Skeletal muscle satellite cell (primary cell): ENCODE measurements around the gene GUCY1A2.

ENCODE experiments used
- H3K27me3 ChIP-seq: 2 replicates; pipeline ENCODE4 v1.7.0; 2013; ENCODE audit warnings: low read length; ENCODE audit not compliant: control insufficient read depth, insufficient read depth
- H3K36me3 ChIP-seq: 2 replicates; pipeline ENCODE4 v1.7.0; 2013; ENCODE audit warnings: mild to moderate bottlenecking, control low read depth, low read length; ENCODE audit not compliant: insufficient read depth
- H3K4me1 ChIP-seq: 2 replicates; pipeline ENCODE4 v1.7.0; 2013; ENCODE audit warnings: low read length; ENCODE audit not compliant: control insufficient read depth, insufficient read depth
- H3K4me2 ChIP-seq: 2 replicates; pipeline ENCODE4 v1.7.0; 2013; ENCODE audit warnings: mild to moderate bottlenecking, low read length
- H3K4me3 ChIP-seq: 2 replicates; pipeline ENCODE4 v1.7.0; 2013; ENCODE audit warnings: low read length
- H3K9ac ChIP-seq: 2 replicates; pipeline ENCODE4 v1.7.0; 2013; ENCODE audit warnings: mild to moderate bottlenecking, low read depth, low read length, moderate library complexity
- H3K9me3 ChIP-seq: replicated peaks from 2 replicates; pipeline ENCODE4 v1.7.0; 2013; ENCODE audit warnings: mild to moderate bottlenecking, control low read depth, low read length

The GUCY1A2 gene

DNA sequence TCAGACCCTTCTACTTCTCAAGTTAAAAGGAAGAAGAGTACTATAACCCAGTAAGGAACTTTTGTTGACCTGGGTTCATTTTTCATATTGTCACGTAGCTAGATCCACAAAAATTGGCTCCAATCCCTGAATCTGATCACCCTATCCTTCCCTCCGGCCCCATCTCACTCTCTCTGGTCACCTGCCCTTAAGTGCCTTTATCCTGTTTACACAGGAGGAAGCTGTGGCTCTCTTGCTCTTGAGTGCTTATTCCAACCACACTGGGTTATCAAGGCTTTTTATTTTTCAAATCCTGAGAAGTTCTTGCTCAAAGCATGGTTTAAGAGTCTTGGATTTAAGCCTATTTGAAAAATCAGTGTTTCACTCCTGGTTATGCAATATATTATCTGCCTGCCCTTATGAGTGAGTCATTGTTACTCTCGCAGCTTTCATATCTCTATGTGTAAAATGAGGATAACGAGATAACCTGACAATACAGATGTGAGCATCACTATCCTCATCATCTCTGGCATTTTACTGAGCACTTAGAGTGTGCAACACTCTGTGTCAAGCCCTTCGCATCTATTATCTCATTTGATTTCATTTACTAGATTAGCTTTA, 293.9 kb downstream of the GUCY1A2 start:
- no peak overlapping the region for H3K9ac ChIP-seq
- H3K27me3 ChIP-seq, result no peaks in the 10 kb centered on the region
- no peaks in the 10 kb centered on the region for H3K36me3 ChIP-seq
- H3K4me1 ChIP-seq, result no peaks in the 10 kb centered on the region
- H3K4me2 ChIP-seq, result no peak overlapping the region
- H3K9me3 ChIP-seq, result no peaks in the 10 kb centered on the region
- no peak overlapping the region for H3K4me3 ChIP-seq

DNA sequence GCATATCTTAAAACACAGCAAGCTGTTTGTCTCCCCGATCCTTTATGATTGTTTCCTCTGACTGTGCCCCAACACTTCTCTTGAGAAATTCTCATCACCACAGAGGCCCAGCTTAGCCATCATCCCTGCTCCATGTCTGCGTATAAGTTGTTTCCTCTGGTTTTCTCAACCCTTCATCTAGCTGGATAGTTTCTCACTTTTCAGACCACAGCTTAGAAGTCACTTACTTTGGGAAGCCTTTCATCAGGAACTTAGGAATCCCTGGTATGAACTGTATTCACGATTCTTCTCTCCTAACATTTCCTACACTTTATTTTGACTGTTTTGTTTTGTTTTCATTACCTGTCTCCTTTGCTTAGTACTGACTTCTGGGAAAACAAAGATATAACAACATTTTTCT, 295.2 kb downstream of the GUCY1A2 start:
- H3K4me3 ChIP-seq, result no peak overlapping the region
- no peak overlapping the region for H3K4me2 ChIP-seq
- H3K9me3 ChIP-seq, result no peaks in the 10 kb centered on the region
- no peaks in the 10 kb centered on the region for H3K27me3 ChIP-seq
- no peaks in the 10 kb centered on the region for H3K4me1 ChIP-seq
- no peaks in the 10 kb centered on the region for H3K36me3 ChIP-seq
- H3K9ac ChIP-seq, result no peak overlapping the region

DNA sequence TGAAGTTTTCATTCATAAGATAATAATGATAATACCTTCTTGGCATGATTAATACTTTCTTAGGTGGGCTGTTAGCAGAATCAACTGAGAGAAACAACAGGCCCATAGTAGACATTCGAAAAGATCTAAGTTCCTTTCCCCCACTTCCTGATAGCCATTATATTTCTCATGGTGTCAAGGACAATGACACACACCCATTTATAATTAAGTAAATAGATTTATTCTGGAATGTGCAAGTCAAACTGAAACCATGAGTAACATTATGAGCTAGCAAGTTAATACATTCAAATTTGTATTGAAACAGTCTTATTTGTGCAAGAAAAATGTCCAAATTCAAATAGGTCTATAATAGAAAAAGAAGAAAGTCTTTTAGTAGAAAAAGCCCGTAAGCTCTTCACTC, 301.1 kb downstream of the GUCY1A2 start:
- H3K9ac ChIP-seq, result no peak overlapping the region
- no peaks in the 10 kb centered on the region for H3K9me3 ChIP-seq
- no peaks in the 10 kb centered on the region for H3K27me3 ChIP-seq
- no peak overlapping the region for H3K4me2 ChIP-seq
- H3K4me3 ChIP-seq, result no peak overlapping the region
- H3K36me3 ChIP-seq, result no peaks in the 10 kb centered on the region
- no peaks in the 10 kb centered on the region for H3K4me1 ChIP-seq

DNA sequence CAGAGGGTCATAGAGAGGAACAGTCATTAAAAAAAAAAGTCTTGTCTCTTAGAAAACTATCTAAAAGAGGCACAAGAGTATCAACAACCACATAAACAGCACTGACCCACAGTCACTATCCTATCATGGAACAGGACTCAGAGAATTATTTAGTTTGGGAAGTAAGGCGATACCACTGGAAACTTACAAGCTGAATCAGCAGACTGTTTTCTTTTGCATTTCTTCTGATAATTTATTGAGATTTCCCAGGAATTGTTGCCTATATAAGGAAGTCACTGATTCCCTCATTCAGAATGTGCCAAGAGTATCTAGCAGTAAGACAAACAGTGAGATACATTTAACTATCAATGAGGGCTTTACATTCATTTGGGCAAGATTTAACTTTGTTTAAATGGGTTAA, 304.1 kb downstream of the GUCY1A2 start:
- no peak overlapping the region for H3K4me3 ChIP-seq
- no peaks in the 10 kb centered on the region for H3K4me1 ChIP-seq
- no peak overlapping the region for H3K4me2 ChIP-seq
- no peak overlapping the region for H3K9ac ChIP-seq
- H3K27me3 ChIP-seq, result no peaks in the 10 kb centered on the region
- H3K36me3 ChIP-seq, result no peaks in the 10 kb centered on the region
- no peaks in the 10 kb centered on the region for H3K9me3 ChIP-seq

DNA sequence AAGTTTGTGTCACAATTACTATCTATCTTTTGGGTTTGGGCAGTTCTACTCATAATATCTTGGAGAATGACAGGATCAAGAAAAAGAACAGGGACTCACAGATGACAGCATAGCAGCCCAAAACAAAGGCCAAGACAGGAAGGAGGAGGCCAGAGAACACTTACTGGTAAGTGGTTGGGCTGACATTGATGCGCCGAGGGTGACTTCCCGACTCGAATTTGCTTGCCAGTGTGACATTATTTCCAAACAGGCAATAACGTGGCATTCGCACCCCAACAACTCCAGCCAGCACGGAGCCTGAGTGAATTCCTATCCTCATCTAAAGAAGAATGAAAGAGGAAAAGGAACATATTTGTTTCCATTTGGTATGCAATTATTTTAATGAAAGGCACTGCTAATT, 309.9 kb downstream of the GUCY1A2 start:
- Histone ChIP-seq H3K9me3 (no peaks in the 10 kb centered on the region), H3K4me2 (no peak overlapping the region), H3K4me3 (no peak overlapping the region), H3K9ac (no peak overlapping the region), H3K4me1 (peaks cover 6% of the 10 kb centered on the region), H3K27me3 (no peaks in the 10 kb centered on the region), H3K36me3 (no peaks in the 10 kb centered on the region)

DNA sequence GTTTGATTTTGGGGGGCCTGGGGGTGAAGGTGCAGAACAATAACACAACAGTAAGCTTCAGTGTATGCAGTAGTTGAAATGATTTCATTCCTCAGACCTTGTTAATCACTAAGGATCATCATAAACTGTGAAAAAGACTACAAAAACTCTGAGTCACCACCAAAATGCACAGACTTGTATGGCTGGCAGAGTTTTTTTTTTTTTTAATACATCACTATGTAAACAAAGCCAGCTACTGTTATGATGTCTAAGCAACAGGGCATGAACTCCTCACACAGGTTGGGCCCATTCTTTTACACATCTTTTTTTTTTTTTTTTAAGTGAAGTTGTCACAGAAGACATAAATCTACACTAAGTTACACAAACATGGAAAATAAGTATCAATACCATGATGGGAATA, 311.9 kb downstream of the GUCY1A2 start:
- Histone ChIP-seq H3K27me3 (no peaks in the 10 kb centered on the region), H3K9ac (no peak overlapping the region), H3K4me3 (no peak overlapping the region), H3K9me3 (no peaks in the 10 kb centered on the region), H3K36me3 (no peaks in the 10 kb centered on the region), H3K4me2 (no peak overlapping the region), H3K4me1 (peaks cover 6% of the 10 kb centered on the region)

DNA sequence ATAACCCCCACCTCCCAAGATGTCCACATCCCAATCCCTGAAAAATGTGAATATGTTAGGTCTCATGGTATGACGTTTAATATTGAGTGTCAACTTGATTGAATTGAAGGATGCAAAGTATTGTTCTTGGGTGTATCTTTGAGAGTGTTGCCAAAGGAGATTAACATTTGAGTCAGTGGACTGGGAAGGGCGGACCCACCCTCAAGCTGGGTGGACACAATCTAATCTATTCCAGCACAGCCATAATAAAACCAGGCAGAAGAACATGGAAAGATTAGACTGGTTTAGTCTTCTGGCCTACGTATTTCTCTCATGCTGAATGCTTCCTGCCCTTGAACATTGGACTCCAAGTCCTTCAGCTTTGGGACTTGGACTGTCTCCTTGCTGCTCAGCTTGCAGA, 315.5 kb downstream of the GUCY1A2 start:
- Histone ChIP-seq H3K4me2 (no peak overlapping the region), H3K9me3 (no peaks in the 10 kb centered on the region), H3K27me3 (no peaks in the 10 kb centered on the region), H3K4me3 (no peak overlapping the region), H3K4me1 (peaks cover 6% of the 10 kb centered on the region), H3K9ac (no peak overlapping the region), H3K36me3 (no peaks in the 10 kb centered on the region)

DNA sequence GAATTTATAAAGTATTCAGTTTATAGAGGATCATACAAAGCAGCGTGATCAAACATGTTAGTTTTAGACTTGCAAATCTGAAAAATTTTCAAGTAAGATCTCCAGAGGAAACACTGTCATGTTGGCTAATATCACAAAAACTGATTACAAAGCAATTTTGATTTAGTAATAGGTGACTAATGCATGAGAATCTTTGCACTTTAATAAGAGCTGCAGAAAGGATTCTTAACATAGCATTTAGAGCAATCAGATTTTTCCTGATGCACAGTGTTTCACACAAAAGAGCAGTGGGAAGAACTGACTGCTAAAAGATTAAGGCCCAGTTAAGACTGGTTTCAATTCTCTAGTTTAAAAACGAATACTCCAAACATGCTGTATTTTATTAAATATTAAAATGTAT, 321.2 kb downstream of the GUCY1A2 start:
- H3K4me1 ChIP-seq, result no peaks in the 10 kb centered on the region
- no peaks in the 10 kb centered on the region for H3K27me3 ChIP-seq
- no peaks in the 10 kb centered on the region for H3K36me3 ChIP-seq
- H3K4me3 ChIP-seq, result no peak overlapping the region
- H3K9me3 ChIP-seq, result no peaks in the 10 kb centered on the region
- H3K4me2 ChIP-seq, result no peak overlapping the region
- H3K9ac ChIP-seq, result no peak overlapping the region

DNA sequence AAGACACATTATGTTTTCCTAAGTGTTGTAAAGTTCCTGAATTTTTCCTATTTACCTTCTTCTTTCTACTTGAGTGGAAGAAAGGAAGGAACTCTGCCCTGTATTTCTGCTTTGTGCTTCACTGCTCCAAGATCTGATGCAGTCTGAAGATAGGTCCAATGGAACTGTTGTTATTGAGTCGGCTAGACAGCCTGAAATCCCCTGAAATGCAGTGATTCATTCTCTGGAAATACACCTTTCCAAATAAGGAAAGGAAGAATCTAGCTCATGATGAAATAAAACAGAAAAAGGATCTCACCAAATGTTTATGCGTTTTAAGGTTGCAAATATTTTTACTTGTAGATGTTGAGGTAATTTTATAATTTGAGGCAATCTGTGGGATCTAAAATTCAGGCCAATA, 322.8 kb downstream of the GUCY1A2 start:
- Histone ChIP-seq H3K27me3 (no peaks in the 10 kb centered on the region), H3K4me3 (no peak overlapping the region), H3K4me2 (no peak overlapping the region), H3K36me3 (no peaks in the 10 kb centered on the region), H3K9me3 (no peaks in the 10 kb centered on the region), H3K9ac (no peak overlapping the region), H3K4me1 (no peaks in the 10 kb centered on the region)

DNA sequence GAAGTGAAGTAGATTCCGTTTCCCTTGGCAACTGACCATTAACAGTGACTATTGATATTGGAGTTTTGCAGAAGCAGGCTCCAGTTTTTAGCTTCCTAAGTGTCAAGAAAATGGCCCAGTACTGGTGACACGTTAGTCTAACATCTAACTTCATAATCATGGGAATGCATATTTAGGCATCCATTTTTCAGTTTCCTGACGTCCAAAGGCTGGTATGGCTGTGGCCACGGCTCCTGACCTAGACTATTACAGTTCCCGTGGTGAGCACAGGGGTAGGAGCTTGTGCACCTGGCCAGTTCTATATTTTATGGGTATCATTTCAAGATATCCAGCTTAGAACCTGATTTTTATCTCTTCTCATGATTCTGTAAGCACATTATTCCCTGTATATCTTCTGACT, 323.8 kb downstream of the GUCY1A2 start:
- Histone ChIP-seq H3K9ac (no peak overlapping the region), H3K4me3 (no peak overlapping the region), H3K36me3 (no peaks in the 10 kb centered on the region), H3K4me1 (no peaks in the 10 kb centered on the region), H3K4me2 (no peak overlapping the region), H3K27me3 (no peaks in the 10 kb centered on the region), H3K9me3 (no peaks in the 10 kb centered on the region)

DNA sequence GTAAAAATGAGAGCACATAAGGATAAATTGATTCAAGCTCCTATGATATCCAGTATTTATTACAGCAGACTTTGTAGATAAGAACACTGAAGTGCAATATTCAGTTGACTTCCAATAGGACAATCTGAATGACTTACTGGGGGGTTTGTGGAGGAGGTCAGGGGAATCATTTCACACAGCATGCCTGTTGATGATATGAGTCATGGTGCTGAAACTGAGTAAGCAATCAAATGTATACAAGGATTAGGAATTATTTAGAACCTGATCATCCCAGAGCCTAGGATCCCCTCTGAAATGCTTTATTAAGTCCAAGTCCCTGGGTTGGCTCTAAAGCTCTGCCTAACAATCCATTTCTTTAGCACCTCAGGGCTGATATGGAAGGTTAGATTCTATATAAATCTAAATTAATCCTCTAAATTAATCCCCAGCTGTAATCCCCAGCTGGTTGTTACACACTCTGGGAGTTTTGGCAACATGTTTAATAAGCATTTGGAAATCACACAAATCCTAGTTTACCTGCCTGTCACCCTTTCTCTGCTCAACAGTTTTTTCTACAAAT, 326.4 kb downstream of the GUCY1A2 start:
- no peaks in the 10 kb centered on the region for H3K9me3 ChIP-seq
- H3K4me1 ChIP-seq, result no peaks in the 10 kb centered on the region

DNA sequence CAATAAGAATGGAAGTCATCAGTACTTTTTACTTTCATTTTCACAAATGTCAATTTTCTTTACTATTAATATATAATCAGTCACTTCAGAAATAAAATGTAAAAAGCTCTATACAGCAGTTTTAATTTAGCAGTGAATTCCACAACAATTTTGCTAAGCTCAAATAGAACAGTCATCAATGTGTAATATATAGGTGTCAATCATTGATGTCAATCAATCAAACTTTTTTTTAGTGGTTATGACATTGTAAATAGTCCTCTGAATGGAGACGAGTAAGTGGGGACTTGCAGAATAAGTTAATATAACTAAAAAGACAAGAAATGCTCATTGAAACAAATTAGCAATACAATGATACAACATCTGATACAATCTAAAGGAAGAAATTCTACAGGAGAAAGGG, 327.4 kb downstream of the GUCY1A2 start:
- no peak overlapping the region for H3K4me3 ChIP-seq
- H3K4me1 ChIP-seq, result no peaks in the 10 kb centered on the region
- H3K36me3 ChIP-seq, result no peaks in the 10 kb centered on the region
- H3K27me3 ChIP-seq, result no peaks in the 10 kb centered on the region
- no peak overlapping the region for H3K4me2 ChIP-seq
- H3K9ac ChIP-seq, result no peak overlapping the region
- H3K9me3 ChIP-seq, result no peaks in the 10 kb centered on the region

More for the DNA sequence above, 326.4 kb downstream of the GUCY1A2 start:
- H3K27me3 ChIP-seq, result no peaks in the 10 kb centered on the region
- no peak overlapping the region for H3K9ac ChIP-seq
- H3K4me2 ChIP-seq, result no peak overlapping the region
- no peak overlapping the region for H3K4me3 ChIP-seq
- H3K36me3 ChIP-seq, result no peaks in the 10 kb centered on the region
